K562 (cell line): ENCODE results near the gene DNAAF8. TPM values are rescaled to one million over a fixed set of nuclear protein-coding genes. Genes with fewer than 3 reads are reported as not detected.

ENCODE experiments used
- C11orf30 ChIP-seq: fragments of 450-650 bp; IDR thresholded peaks from 2 replicates; pipeline ENCODE4 v1.6.1; 2016; ENCODE audit warnings: low read depth, mild to moderate bottlenecking
- CREB3L1 ChIP-seq: fragments of 450-650 bp; IDR thresholded peaks from 2 replicates; pipeline ENCODE4 v1.6.1; 2014; ENCODE audit warnings: low read depth, mild to moderate bottlenecking, moderate library complexity, borderline replicate concordance
- ETV5 ChIP-seq: sonication (generic); formaldehyde crosslinking; IDR thresholded peaks from 2 replicates; pipeline ENCODE4 v1.4.0; 2020; ENCODE audit warnings: low read depth, mild to moderate bottlenecking, missing genetic modification reagents
- HSF4 ChIP-seq: fragments of 250-450 bp; sonication (Bioruptor Pico); IDR thresholded peaks from 2 replicates; pipeline ENCODE4 v2.1.2; 2022; ENCODE audit warnings: mild to moderate bottlenecking, moderate library complexity, borderline replicate concordance
- ID3 ChIP-seq, 2 experiments: fragments of 250-450 bp in 1 of 2; fragments of 450-650 bp in 1 of 2; sonication (Bioruptor Pico) in 1 of 2; IDR thresholded peaks; 2 replicates each; pipeline versions ENCODE4 v1.6.1 to v1.8.0; 2016 to 2021; ENCODE audit warnings: mild to moderate bottlenecking in 2 of 2, moderate library complexity in 2 of 2, missing compliant biosample characterization in 1 of 2, missing genetic modification characterization in 1 of 2
- MGA ChIP-seq: fragments of 450-650 bp; IDR thresholded peaks from 2 replicates; pipeline ENCODE4 v1.6.1; 2016; ENCODE audit warnings: mild to moderate bottlenecking, moderate library complexity
- YY1 ChIP-seq, 3 experiments: IDR thresholded peaks; 2 replicates each; pipeline ENCODE4 v1.6.1; 2011; ENCODE audit warnings: low read length in 2 of 3, mild to moderate bottlenecking in 2 of 3, moderate library complexity in 2 of 3, borderline replicate concordance in 1 of 3, control low read depth in 1 of 3, low read depth in 1 of 3; ENCODE audit not compliant: insufficient read depth in 3 of 3, insufficient replicate concordance in 2 of 3, control insufficient read depth in 1 of 3, insufficient read length in 1 of 3; ENCODE audit errors: extremely low read depth in 1 of 3
- ZBTB7A ChIP-seq: IDR thresholded peaks from 2 replicates; pipeline ENCODE4 v1.6.1; 2011; ENCODE audit warnings: low read depth, mild to moderate bottlenecking, low read length, moderate library complexity, borderline replicate concordance; ENCODE audit not compliant: control insufficient read depth
- polyA plus RNA-seq, 8 experiments: library from polyadenylated mRNA; depleted of rRNA in 4 of 8; stranded (reverse) in 5 of 8; unstranded in 3 of 8; fragments of >200 nt; fragmentation: Nextera tagmentation in 2 of 8; fragmentation: Illumina TruSeq in 1 of 8; extraction: Ambion mirVana in 2 of 8; extraction: Trizol in 1 of 8; gene quantifications; 2 replicates each; pipeline versions ENCODE4 v1.2.1 to v1.2.3, GENCODE V29; 2011 to 2014; ENCODE audit warnings: inconsistent platforms in 1 of 8, missing spikeins in 1 of 8
- total RNA-seq, 7 experiments: library from RNA; depleted of rRNA in 6 of 7; stranded (reverse); fragments of >200 nt in 6 of 7; fragmentation: Illumina TruSeq in 2 of 7; extraction: Trizol in 2 of 7; gene quantifications; 2 replicates each; pipeline versions ENCODE4 v1.2.1 to v1.2.3, GENCODE V29; 2011 to 2021; ENCODE audit warnings: low replicate concordance in 1 of 7

DNAAF8 gene
- total and polyA plus RNA-seq, 9 of the 15 experiments (the other 6 are each of a cell fraction or from before 2014, with no cell fraction given): 0.04 to 0.12 (median 0.10) TPM; not detected in 6

GRCh38 chr16:4734063-4734729 is at the start of gene DNAAF8, which contains the start of gene ANKS3 (continued):
- TF ChIP-seq MGA: no peak
- TF ChIP-seq HSF4: no peak
- TF ChIP-seq ID3 (CRISPR knock-in tag; IDR thresholded peaks at IDR 0.05): no peak
- TF ChIP-seq ID3 (tag; IDR thresholded peaks at IDR 0.05): 0 out of 2 replicates have a peak, but pooled peaks have one; percentile 26
- TF ChIP-seq CREB3L1: peak; percentile 91
- TF ChIP-seq ETV5 (CRISPR knock-in tag): peak; percentile 77
- TF ChIP-seq ZBTB7A: 0 out of 2 replicates have a peak, but pooled peaks have one; percentile 44
- peak; percentile 63 for TF ChIP-seq C11orf30
- peak in 1 of 3 experiments; percentile 41 for TF ChIP-seq YY1 (IDR thresholded peaks at IDR 0.05; ENCODE audit: borderline replicate concordance in 1 of 3, control insufficient read depth in 1 of 3, extremely low read depth in 1 of 3, insufficient read depth in 3 of 3, insufficient read length in 1 of 3, insufficient replicate concordance in 2 of 3, low read depth in 1 of 3, low read length in 2 of 3)
